Fibroblast of mammary gland (primary cell): Measurements from ENCODE around the gene SETD7.

Experiments
- DNase-seq: peaks from one replicate; pipeline ENCODE4 v3.0.0-alpha.2; 2010; ENCODE audit warnings: low read depth
- H3K4me3 ChIP-seq: 2 replicates; pipeline ENCODE4 v1.5.1; 2011; ENCODE audit warnings: low read depth, mild to moderate bottlenecking, low read length, moderate library complexity; ENCODE audit not compliant: control insufficient read depth
- CTCF ChIP-seq: conservative IDR thresholded peaks from 2 replicates; pipeline ENCODE4 v1.5.1; 2011; ENCODE audit warnings: low read depth, low read length, inconsistent platforms; ENCODE audit not compliant: control insufficient read depth, insufficient read depth

Gene SETD7

GRCh38 chr4:139522457-139522856, 33.6 kb downstream of the SETD7 start:
- no peak for TF ChIP-seq CTCF
- no peak for DNase-seq

GRCh38 chr4:139521754-139522401, 34.1 kb downstream of the SETD7 start:
- no peak for DNase-seq
- no peak overlapping the region for H3K4me3 ChIP-seq
- TF ChIP-seq CTCF: no peak

More at GRCh38 chr4:139522457-139522856, 33.6 kb downstream of the SETD7 start:
- no peak overlapping the region for H3K4me3 ChIP-seq

- TF ChIP-seq CTCF: no peak
- no peak for DNase-seq
- no peak overlapping the region for H3K4me3 ChIP-seq
Measured at GRCh38 chr4:139515531-139515958, 40.5 kb downstream of the SETD7 start.

- H3K4me3 ChIP-seq: no peak overlapping the region
- DNase-seq: no peak
- no peak for TF ChIP-seq CTCF
Measured at GRCh38 chr4:139514382-139515059, 41.5 kb downstream of the SETD7 start.

- H3K4me3 ChIP-seq: no peak overlapping the region
- no peak for DNase-seq
- TF ChIP-seq CTCF: no peak
Measured at GRCh38 chr4:139511320-139511719, 44.7 kb downstream of the SETD7 start.

GRCh38 chr4:139509727-139510410, 46.1 kb downstream of the SETD7 start:
- TF ChIP-seq CTCF: peak; percentile 36
- H3K4me3 ChIP-seq: no peak overlapping the region
- no peak for DNase-seq
